GM23338 (cell line): Measurements from ENCODE around the gene RYR3. TPM values are rescaled to one million over a fixed set of nuclear protein-coding genes. Genes with fewer than 3 reads are reported as not detected.
A peak's percentile ranks its signal among the peaks of the same experiment; 100 is the strongest.

ENCODE experiments used
- ATAC-seq: fragments of 200-7000 bp; cut with Tn5 transposase; 3 replicates; pipeline ENCODE4 v1.9.1; 2020
- DNase-seq: peaks from one replicate; pipeline ENCODE4 v3.0.0-alpha.2; 2015; ENCODE audit warnings: low spot score
- H2AFZ ChIP-seq: fragments of 200-600 bp; sonication (generic); 2 replicates; pipeline ENCODE4 v1.8.0; 2016; ENCODE audit warnings: antibody characterized with exemption, mild to moderate bottlenecking, moderate library complexity
- H3F3A ChIP-seq: fragments of 200-600 bp; sonication (generic); replicated peaks from 2 replicates; pipeline ENCODE4 v1.8.0; 2017; ENCODE audit warnings: antibody characterized with exemption, mixed run types, low read depth
- H3K27ac ChIP-seq: fragments of 200-600 bp; sonication (generic); 2 replicates; pipeline ENCODE4 v1.6.1; 2016; ENCODE audit warnings: low read depth
- H3K27me3 ChIP-seq: fragments of 200-600 bp; sonication (generic); 2 replicates; pipeline ENCODE4 v1.8.0; 2016; ENCODE audit warnings: mild to moderate bottlenecking, mixed run types, moderate library complexity; ENCODE audit not compliant: insufficient read depth
- H3K36me3 ChIP-seq: fragments of 200-600 bp; sonication (generic); 2 replicates; pipeline ENCODE4 v1.8.0; 2016; ENCODE audit warnings: mild to moderate bottlenecking; ENCODE audit not compliant: insufficient read depth
- H3K4me1 ChIP-seq: fragments of 200-600 bp; sonication (generic); 2 replicates; pipeline ENCODE4 v1.8.0; 2016; ENCODE audit warnings: mild to moderate bottlenecking, moderate library complexity; ENCODE audit not compliant: insufficient read depth
- H3K4me2 ChIP-seq: fragments of 200-600 bp; sonication (generic); 2 replicates; pipeline ENCODE4 v1.7.1; 2017; ENCODE audit warnings: mixed run types
- H3K4me3 ChIP-seq: fragments of 200-600 bp; sonication (generic); 2 replicates; pipeline ENCODE4 v1.6.1; 2016; ENCODE audit warnings: mixed run types
- H3K79me2 ChIP-seq: fragments of 200-600 bp; sonication (generic); replicated peaks from 2 replicates; pipeline ENCODE4 v1.8.0; 2017; ENCODE audit warnings: mild to moderate bottlenecking; ENCODE audit not compliant: insufficient read depth
- H3K9me2 ChIP-seq: fragments of 200-600 bp; sonication (generic); 2 replicates; pipeline ENCODE4 v1.8.0; 2017; ENCODE audit not compliant: insufficient read depth
- H4K20me1 ChIP-seq: fragments of 200-600 bp; sonication (generic); replicated peaks from 2 replicates; pipeline ENCODE4 v1.8.0; 2017; ENCODE audit warnings: mild to moderate bottlenecking; ENCODE audit not compliant: insufficient read depth
- H3K27ac Mint-ChIP-seq: 2 replicates; pipeline ENCODE4 v1.8.0; 2020; ENCODE audit warnings: inconsistent platforms, mild to moderate bottlenecking, moderate library complexity, mixed read lengths
- H3K27me3 Mint-ChIP-seq: 3 replicates; pipeline ENCODE4 v1.8.0; 2022; ENCODE audit warnings: low read depth, mild to moderate bottlenecking, moderate library complexity, mixed read lengths, inconsistent platforms; ENCODE audit not compliant: insufficient read depth, poor library complexity
- H3K36me3 Mint-ChIP-seq: 3 replicates; pipeline ENCODE4 v1.8.0; 2021; ENCODE audit warnings: low read depth, mild to moderate bottlenecking, inconsistent platforms, moderate library complexity, mixed read lengths
- H3K4me1 Mint-ChIP-seq: 3 replicates; pipeline ENCODE4 v1.8.0; 2020; ENCODE audit warnings: mild to moderate bottlenecking, inconsistent platforms, mixed read lengths
- H3K4me3 Mint-ChIP-seq: 3 replicates; pipeline ENCODE4 v1.8.0; 2021; ENCODE audit warnings: moderate library complexity, mild to moderate bottlenecking, inconsistent platforms, mixed read lengths
- H3K9me3 Mint-ChIP-seq: 3 replicates; pipeline ENCODE4 v1.8.0; 2020; ENCODE audit warnings: moderate library complexity, mild to moderate bottlenecking, inconsistent platforms, mixed read lengths
- EZH2 ChIP-seq: fragments of 200-600 bp; sonication (generic); IDR thresholded peaks from one replicate; pipeline ENCODE4 v1.8.0; 2017; ENCODE audit warnings: antibody characterized with exemption, mild to moderate bottlenecking, low read depth; ENCODE audit not compliant: unreplicated experiment
- EZH2phosphoT487 ChIP-seq: fragments of 200-600 bp; sonication (generic); IDR thresholded peaks from one replicate; pipeline ENCODE4 v1.8.1; 2018; ENCODE audit warnings: antibody characterized with exemption; ENCODE audit not compliant: unreplicated experiment
- REST ChIP-seq: IDR thresholded peaks from one replicate; pipeline ENCODE4 v1.6.1; 2018; ENCODE audit warnings: antibody characterized with exemption; ENCODE audit not compliant: unreplicated experiment
- ZNF114 ChIP-seq: fragments of 250-450 bp; sonication (Bioruptor Pico); IDR thresholded peaks from 2 replicates; pipeline ENCODE4 v1.5.0; 2020; ENCODE audit warnings: mild to moderate bottlenecking, moderate library complexity
- ZNF462 ChIP-seq: fragments of 250-450 bp; sonication (Bioruptor Pico); IDR thresholded peaks from 2 replicates; pipeline ENCODE4 v1.5.0; 2020; ENCODE audit warnings: mild to moderate bottlenecking, moderate library complexity
- polyA plus RNA-seq: library from polyadenylated mRNA; unstranded; fragments of >200 nt; fragmentation: Nextera tagmentation; extraction: Ambion mirVana; gene quantifications from 2 replicates; pipeline ENCODE4 v1.2.1, GENCODE V29; 2016
- total RNA-seq: library from RNA; depleted of rRNA; stranded (reverse); fragments of >200 nt; shearing (Covaris generic); gene quantifications from 2 replicates; pipeline ENCODE4 v1.2.3, GENCODE V29; 2014

RYR3 gene
- total and polyA plus RNA-seq, 2 experiments from 2014 or later, result 1.1 to 1.2 TPM

- TF ChIP-seq ZNF462 (no peak), REST (no peak)
These were observed 250.6 kb downstream of the RYR3 start (continued) for GRCh38 chr15:33561407-33561806.

- DNase-seq, result no peak
- Histone ChIP-seq H2AFZ (no peak overlapping the region), H3K4me2 (no peak overlapping the region), H3K79me2 (no peaks in the 10 kb centered on the region), H3F3A (no peaks in the 10 kb centered on the region), H3K27ac (no peak overlapping the region), H3K27me3 (no peaks in the 10 kb centered on the region), H3K4me3 (no peak overlapping the region), H4K20me1 (no peaks in the 10 kb centered on the region), H3K4me1 (peaks cover 27% of the 10 kb centered on the region), H3K9me2 (no peaks in the 10 kb centered on the region; the same call in 1 of the 2 replicates), H3K36me3 (no peaks in the 10 kb centered on the region)
- Mint-ChIP-seq H3K27me3 (peaks cover 4% of the 10 kb centered on the region), H3K27ac (peak overlapping the region; percentile 51; the same call in 1 of the 2 replicates), H3K9me3 (no peaks in the 10 kb centered on the region), H3K4me1 (peaks cover 31% of the 10 kb centered on the region), H3K36me3 (no peaks in the 10 kb centered on the region), H3K4me3 (no peak overlapping the region)
- ATAC-seq, result no peak
- TF ChIP-seq EZH2 (no peak), ZNF114 (no peak), REST (no peak), EZH2phosphoT487 (no peak)
These were observed 251.2 kb downstream of the RYR3 start for GRCh38 chr15:33561967-33562366.
